Measurements from ENCODE around the gene MTFMT.
"Not testable (repeated sequence)": the region's sequence is repeated elsewhere in the genome, so short reads cannot be mapped to it uniquely, and the experiment has no call there.

Gene MTFMT

GRCh38 chr15:65028921-65029735 is at the start of gene MTFMT:
TSS of gene MTFMT (minus strand) at chr15:65029639. CDS start at chr15:65029613, 26 bp downstream.
- POLR2A ChIA-PET (ENCODE audit: low non-redundant PET), result no interaction called here
- peak; percentile 98 for DNase-seq (ENCODE audit: low spot score)
- no peak for TF ChIP-seq CTCF (conservative IDR thresholded peaks at IDR 0.05; ENCODE audit: low read depth)
- CTCF ChIA-PET, result no interaction called here
- H3K27ac ChIP-seq, result peak within 1 kb of the TSS; percentile 66

GRCh38 chr15:65077981-65078352 is 48.5 kb upstream of the MTFMT start:
- CTCF ChIA-PET, result interaction anchor here (0.6 kb wide), 1 partner anchor 43 kb away, joined by 3 read pairs; no protein-coding TSS in a partner anchor
- DNase-seq (ENCODE audit: low spot score), result no peak
- TF ChIP-seq CTCF (conservative IDR thresholded peaks at IDR 0.05; ENCODE audit: low read depth), result no peak
- POLR2A ChIA-PET (ENCODE audit: low non-redundant PET), result no interaction called here
- H3K27ac ChIP-seq, result no peak overlapping the region

GRCh38 chr15:65077291-65077980 is 48.0 kb upstream of the MTFMT start:
- no peak for DNase-seq (ENCODE audit: low spot score)
- TF ChIP-seq CTCF (conservative IDR thresholded peaks at IDR 0.05; ENCODE audit: low read depth), result no peak
- CTCF ChIA-PET, result interaction anchor here (0.8 kb wide), 1 partner anchor 10 kb away, joined by 4 read pairs; no protein-coding TSS in a partner anchor
- POLR2A ChIA-PET (ENCODE audit: low non-redundant PET), result no interaction called here
- H3K27ac ChIP-seq, result no peak overlapping the region

- CTCF ChIA-PET, result interaction anchor here (0.8 kb wide), 1 partner anchor 10 kb away, joined by 4 read pairs; no protein-coding TSS in a partner anchor
- POLR2A ChIA-PET (ENCODE audit: low non-redundant PET), result no interaction called here
- no peak for DNase-seq (ENCODE audit: low spot score)
- TF ChIP-seq CTCF (conservative IDR thresholded peaks at IDR 0.05; ENCODE audit: low read depth), result no peak
- H3K27ac ChIP-seq, result no peak within 1 kb of the TSS
Observed at GRCh38 chr15:65076486-65077290, 47.2 kb upstream of the MTFMT start, which contains the start of gene KBTBD13. TSS of gene KBTBD13 (plus strand) at chr15:65076746. CDS start at chr15:65076816, 70 bp downstream.

- H3K27ac ChIP-seq; DNase-seq (ENCODE audit: low spot score); CTCF ChIA-PET; POLR2A ChIA-PET (ENCODE audit: low non-redundant PET): not testable (repeated sequence)
Observed at GRCh38 chr15:65075607-65076395, 46.4 kb upstream of the MTFMT start.

- H3K27ac ChIP-seq; POLR2A ChIA-PET (ENCODE audit: low non-redundant PET); DNase-seq (ENCODE audit: low spot score): not testable (repeated sequence)
- CTCF ChIA-PET, result interaction anchor here (0.7 to 0.9 kb wide), 2 partner anchors 23 to 66 kb away, joined by 3 to 6 read pairs; no protein-coding TSS in a partner anchor
Observed at GRCh38 chr15:65074946-65075345, 45.5 kb upstream of the MTFMT start.
